SK-N-SH treated with all-trans-retinoic acid at 6 μM for 48 hours (cell line): ENCODE measurements around the gene PRKAB1.

ENCODE experiments used
- ZFP3 ChIP-seq: fragments of 250-450 bp; sonication (Bioruptor Pico); IDR thresholded peaks from 2 replicates; pipeline ENCODE4 v1.5.0; 2020; ENCODE audit warnings: mild to moderate bottlenecking, moderate library complexity
- ZNF8 ChIP-seq: fragments of 450-650 bp; formaldehyde crosslinking; IDR thresholded peaks from 2 replicates; pipeline ENCODE4 v1.5.0; 2020; ENCODE audit warnings: mild to moderate bottlenecking, moderate library complexity

DNA sequence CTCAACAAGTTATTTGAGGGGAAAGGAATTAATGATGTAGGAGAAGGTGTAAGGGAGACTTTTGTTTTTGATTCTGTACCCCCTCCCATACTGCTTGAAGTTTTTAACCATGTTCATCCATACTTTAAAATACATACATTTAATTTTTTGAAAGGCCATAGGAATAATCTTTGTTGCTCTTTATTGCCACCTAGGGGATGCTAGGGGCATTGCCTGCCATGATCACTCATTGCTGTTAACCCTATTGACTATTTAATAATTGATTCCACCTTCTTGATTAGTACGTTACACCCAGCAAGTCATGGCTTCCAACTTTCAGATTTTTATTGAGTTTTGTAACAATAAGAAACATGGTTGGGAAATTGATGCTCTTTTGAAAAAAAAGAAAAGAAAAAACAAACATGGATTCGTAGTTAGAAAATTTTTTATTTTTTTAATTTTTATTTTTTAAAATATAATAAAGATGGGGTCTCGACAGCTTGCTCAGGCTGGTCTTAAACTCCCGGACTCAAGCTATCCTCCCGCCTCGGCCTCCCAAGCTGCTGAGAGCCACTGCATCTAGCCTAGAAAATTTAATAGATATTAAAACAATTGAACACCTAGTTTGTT lies 8.5 kb upstream of the PRKAB1 start:
- TF ChIP-seq ZFP3 (CRISPR knock-in tag), result no peak
- TF ChIP-seq ZNF8 (CRISPR knock-in tag), result no peak
